Measurements from ENCODE around the gene NOVA2.

DNA sequence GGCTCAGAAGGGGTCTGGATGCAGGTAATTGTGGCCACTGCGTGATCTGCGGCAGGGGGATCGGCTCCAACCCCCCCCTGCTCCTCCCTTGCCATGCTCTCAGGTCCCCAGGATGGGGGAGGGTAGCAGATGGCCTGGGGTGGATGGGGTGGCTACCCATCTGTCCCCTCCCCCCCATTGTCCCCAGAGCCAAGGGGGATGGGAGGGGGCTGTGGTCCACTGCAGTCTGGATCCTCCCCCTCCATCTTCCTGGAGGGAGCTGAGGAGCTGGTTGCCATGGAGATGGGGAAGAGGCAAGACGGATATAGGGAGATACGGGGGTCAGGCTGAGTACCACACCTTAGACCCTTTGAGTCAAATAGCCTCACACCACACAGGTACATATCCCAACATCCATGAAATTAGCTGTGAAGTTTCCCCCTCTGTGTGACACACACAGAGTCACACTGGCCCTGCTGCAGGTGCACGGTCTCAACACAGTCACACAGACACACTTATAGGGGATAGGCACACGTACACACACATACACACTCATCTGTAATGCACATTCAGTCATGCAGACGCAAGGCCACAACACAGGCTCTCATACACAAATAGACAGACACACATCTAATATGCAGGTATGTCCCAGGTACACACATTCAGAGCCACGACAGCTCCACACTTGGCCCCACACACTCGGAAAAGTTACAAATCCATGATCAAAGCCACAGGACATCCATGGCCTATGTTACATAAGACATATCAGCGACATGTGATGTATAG lies 1.8 kb upstream of the NOVA2 start:
- TF ChIP-seq EP300 (IDR thresholded peaks at IDR 0.05; ENCODE audit: borderline replicate concordance) (no peak), NFIC (IDR thresholded peaks at IDR 0.05) (no peak), CEBPB (IDR thresholded peaks at IDR 0.05) (no peak), EGR1 (IDR thresholded peaks at IDR 0.05) (no peak)
- TF ChIP-seq, protein P1, sequence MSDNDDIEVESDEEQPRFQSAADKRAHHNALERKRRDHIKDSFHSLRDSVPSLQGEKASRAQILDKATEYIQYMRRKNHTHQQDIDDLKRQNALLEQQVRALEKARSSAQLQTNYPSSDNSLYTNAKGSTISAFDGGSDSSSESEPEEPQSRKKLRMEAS (IDR thresholded peaks at IDR 0.05): no peak

Measured in Ishikawa (cell line).